Fibroblast of lung (primary cell): ENCODE measurements around the gene RFC5. TPM values are rescaled to one million over a fixed set of nuclear protein-coding genes. Genes with fewer than 3 reads are reported as not detected.

ENCODE experiments used
- DNase-seq, 2 donors: peaks; one replicate each; pipeline versions ENCODE4 v3.0.0 to v3.0.0-alpha.2; 2010; ENCODE audit warnings: low read depth in 2 of 2
- H2AFZ ChIP-seq: 2 replicates; pipeline ENCODE4 v1.5.1; 2012; ENCODE audit warnings: low read length, control low read depth, inconsistent platforms
- H3K27ac ChIP-seq: 2 replicates; pipeline ENCODE4 v1.5.1; 2011; ENCODE audit warnings: low read length, control low read depth; ENCODE audit not compliant: insufficient read depth
- H3K27me3 ChIP-seq: 2 replicates; pipeline ENCODE4 v1.5.1; 2011; ENCODE audit warnings: mild to moderate bottlenecking, low read length; ENCODE audit not compliant: control insufficient read depth, insufficient read depth
- H3K36me3 ChIP-seq: 2 replicates; pipeline ENCODE4 v1.5.1; 2011; ENCODE audit warnings: low read length; ENCODE audit not compliant: control insufficient read depth, insufficient read depth
- H3K4me1 ChIP-seq: 2 replicates; pipeline ENCODE4 v1.5.1; 2011; ENCODE audit warnings: low read length; ENCODE audit not compliant: control insufficient read depth, insufficient read depth; ENCODE audit errors: extremely low read depth
- H3K4me2 ChIP-seq: 2 replicates; pipeline ENCODE4 v1.5.1; 2011; ENCODE audit warnings: low read length, control low read depth; ENCODE audit not compliant: insufficient read depth; ENCODE audit errors: extremely low read depth
- H3K4me3 ChIP-seq, 4 experiments: fragments of 200-600 bp in 1 of 4; sonication (generic) in 1 of 4; replicated peaks in 1 of 4; 2 replicates each; pipeline ENCODE4 v1.5.1; 2011 to 2016; ENCODE audit warnings: low read length in 4 of 4, low read depth in 3 of 4, mild to moderate bottlenecking in 3 of 4, control low read depth in 2 of 4, inconsistent platforms in 1 of 4, mixed read lengths in 1 of 4; ENCODE audit not compliant: insufficient read depth in 1 of 4; ENCODE audit errors: control extremely low read depth in 1 of 4
- H3K79me2 ChIP-seq: 2 replicates; pipeline ENCODE4 v1.5.1; 2012; ENCODE audit warnings: mild to moderate bottlenecking, low read length, inconsistent platforms; ENCODE audit not compliant: control insufficient read depth, insufficient read depth
- H3K9ac ChIP-seq: 2 replicates; pipeline ENCODE4 v1.5.1; 2011; ENCODE audit warnings: mild to moderate bottlenecking, low read length, control low read depth; ENCODE audit not compliant: insufficient read depth
- H3K9me3 ChIP-seq: 2 replicates; pipeline ENCODE4 v1.5.1; 2012; ENCODE audit warnings: low read depth, low read length; ENCODE audit not compliant: control insufficient read depth, insufficient read depth
- H4K20me1 ChIP-seq: 2 replicates; pipeline ENCODE4 v1.5.1; 2011; ENCODE audit warnings: low read length; ENCODE audit not compliant: control insufficient read depth, insufficient read depth; ENCODE audit errors: extremely low read depth
- CTCF ChIP-seq, 2 donors: IDR thresholded peaks in 1 of 2; conservative IDR thresholded peaks in 1 of 2; 1 replicate in 1 of 2; 2 replicates in 1 of 2; pipeline ENCODE4 v1.5.1; 2011 to 2012; ENCODE audit warnings: low read length in 2 of 2, control low read depth in 1 of 2, inconsistent platforms in 1 of 2, low read depth in 1 of 2, mild to moderate bottlenecking in 1 of 2
- EZH2 ChIP-seq: IDR thresholded peaks from 2 replicates; pipeline ENCODE4 v1.5.1; 2012; ENCODE audit warnings: low read length, control low read depth, mild to moderate bottlenecking; ENCODE audit errors: missing control alignments
- polyA plus RNA-seq, 2 donors: library from polyadenylated mRNA; depleted of rRNA in 1 of 2; stranded (reverse) in 1 of 2; unstranded in 1 of 2; fragments of >200 nt; gene quantifications; 2 replicates each; pipeline ENCODE4 v1.2.1, GENCODE V29; 2011 to 2012; ENCODE audit warnings: missing spikeins in 1 of 2
- total RNA-seq: library from RNA; depleted of rRNA; stranded (reverse); fragments of >200 nt; gene quantifications from 2 replicates; pipeline ENCODE4 v1.2.1, GENCODE V29; 2014

Gene RFC5
- total and polyA plus RNA-seq, 2 donors (not counting 1 experiment from before 2014, with no cell fraction given) = 9.8 to 9.9 TPM

DNA sequence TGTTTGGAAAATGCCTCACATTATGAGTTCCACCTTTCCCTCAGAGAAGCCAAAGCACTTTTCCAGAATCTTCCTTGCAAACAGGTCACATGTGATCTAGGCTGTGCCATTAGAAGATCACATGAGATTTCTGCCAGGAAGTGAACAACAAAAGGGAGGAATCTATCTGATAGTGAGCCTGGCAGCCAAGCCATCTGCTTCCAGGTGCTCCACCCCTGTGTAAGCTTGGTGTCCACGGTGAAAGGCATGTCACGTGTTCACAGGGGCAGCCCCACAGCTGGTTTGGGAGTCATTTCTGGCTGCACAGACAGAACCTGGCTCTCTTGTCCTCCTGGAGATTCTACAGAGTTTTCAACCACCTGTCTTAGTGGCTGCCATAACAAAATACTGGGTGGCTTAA, 44.2 kb upstream of the RFC5 start:
- no peak overlapping the region for H3K4me3 ChIP-seq
- H3K4me2 ChIP-seq = no peak overlapping the region
- H4K20me1 ChIP-seq = no peaks in the 10 kb centered on the region
- H3K4me1 ChIP-seq = no peaks in the 10 kb centered on the region
- no peak for DNase-seq
- H3K27ac ChIP-seq = no peak overlapping the region
- H2AFZ ChIP-seq = no peak overlapping the region
- H3K36me3 ChIP-seq = no peaks in the 10 kb centered on the region
- no peak overlapping the region for H3K9ac ChIP-seq
- no peaks in the 10 kb centered on the region for H3K9me3 ChIP-seq
- H3K27me3 ChIP-seq = peaks cover 19% of the 10 kb centered on the region
- TF ChIP-seq CTCF (conservative IDR thresholded peaks at IDR 0.05 in 1 of 2, IDR thresholded peaks at IDR 0.05 in 1 of 2; ENCODE audit: low read depth in 1 of 2, low read length in 2 of 2) = no peak
- TF ChIP-seq EZH2 = no peak
- no peaks in the 10 kb centered on the region for H3K79me2 ChIP-seq

GRCh38 chr12:117975006-117975405, 41.5 kb upstream of the RFC5 start:
- H4K20me1 ChIP-seq = no peaks in the 10 kb centered on the region
- H3K9ac ChIP-seq = no peak overlapping the region
- H3K36me3 ChIP-seq = no peaks in the 10 kb centered on the region
- H3K79me2 ChIP-seq = no peaks in the 10 kb centered on the region
- no peaks in the 10 kb centered on the region for H3K4me1 ChIP-seq
- no peak overlapping the region for H3K4me2 ChIP-seq
- DNase-seq = no peak
- no peak overlapping the region for H2AFZ ChIP-seq
- H3K27ac ChIP-seq = no peak overlapping the region
- H3K27me3 ChIP-seq = peaks cover 1% of the 10 kb centered on the region
- H3K4me3 ChIP-seq = no peak overlapping the region
- no peaks in the 10 kb centered on the region for H3K9me3 ChIP-seq
- TF ChIP-seq CTCF (conservative IDR thresholded peaks at IDR 0.05 in 1 of 2, IDR thresholded peaks at IDR 0.05 in 1 of 2; ENCODE audit: low read depth in 1 of 2, low read length in 2 of 2) (no peak), EZH2 (no peak)

GRCh38 chr12:117977373-117977772, 39.1 kb upstream of the RFC5 start:
- Histone ChIP-seq H4K20me1 (no peaks in the 10 kb centered on the region), H3K27ac (no peak overlapping the region), H3K4me3 (no peak overlapping the region), H3K27me3 (no peaks in the 10 kb centered on the region), H3K79me2 (no peaks in the 10 kb centered on the region), H3K36me3 (no peaks in the 10 kb centered on the region), H3K9ac (no peak overlapping the region), H3K9me3 (no peaks in the 10 kb centered on the region), H3K4me2 (no peak overlapping the region), H2AFZ (no peak overlapping the region), H3K4me1 (no peaks in the 10 kb centered on the region)
- no peak for DNase-seq
- TF ChIP-seq EZH2 (no peak), CTCF (conservative IDR thresholded peaks at IDR 0.05 in 1 of 2, IDR thresholded peaks at IDR 0.05 in 1 of 2; ENCODE audit: low read depth in 1 of 2, low read length in 2 of 2) (no peak)
